Esophagus (tissue), 2 donors: ENCODE data around the gene CALB2. TPM values are rescaled to one million over a fixed set of nuclear protein-coding genes. Genes with fewer than 3 reads are reported as not detected.

Source experiments
- H3K27ac ChIP-seq, 2 donors: one replicate each; pipeline ENCODE4 v1.5.1; 2013; ENCODE audit warnings: low read depth in 2 of 2, mild to moderate bottlenecking in 2 of 2, inconsistent platforms in 1 of 2, low read length in 1 of 2, moderate library complexity in 1 of 2
- H3K27me3 ChIP-seq, 2 donors: one replicate each; pipeline ENCODE4 v1.6.1; 2013; ENCODE audit warnings: low read length in 2 of 2, control low read depth in 1 of 2, mild to moderate bottlenecking in 1 of 2; ENCODE audit not compliant: insufficient read depth in 2 of 2, control insufficient read depth in 1 of 2
- H3K36me3 ChIP-seq, 2 donors: one replicate each; pipeline ENCODE4 v1.6.1; 2013; ENCODE audit warnings: low read length in 1 of 2; ENCODE audit not compliant: control insufficient read depth in 2 of 2, insufficient read depth in 2 of 2
- H3K4me1 ChIP-seq, 2 donors: one replicate each; pipeline ENCODE4 v1.6.1; 2013; ENCODE audit warnings: low read length in 1 of 2; ENCODE audit not compliant: control insufficient read depth in 2 of 2, insufficient read depth in 2 of 2
- H3K4me3 ChIP-seq, 2 donors: one replicate each; pipeline ENCODE4 v1.5.1; 2013; ENCODE audit warnings: low read length in 2 of 2, mild to moderate bottlenecking in 2 of 2, low read depth in 1 of 2, moderate library complexity in 1 of 2
- H3K9me3 ChIP-seq, 2 donors: one replicate each; pipeline ENCODE4 v1.6.1; 2013; ENCODE audit warnings: mild to moderate bottlenecking in 2 of 2, low read depth in 1 of 2, low read length in 1 of 2, moderate library complexity in 1 of 2; ENCODE audit not compliant: control insufficient read depth in 2 of 2, insufficient read depth in 1 of 2
- WGBS, 2 donors: extraction: QIAGEN DNeasy Blood & Tissue Kit; methylation state at CpG; one replicate each; pipeline ENCODE4 v1.1.7; 2013; 5-methylcytosine and 5-hydroxymethylcytosine counted together
- polyA plus RNA-seq, 2 donors: library from polyadenylated mRNA; stranded (reverse); fragments of 200-250 nt; gene quantifications; one replicate each; pipeline ENCODE4 v1.2.3, GENCODE V29; 2013
- donor health status: healthy with polysubstance abuse.
- donor health status: Bipolar disorder and iron deficiency.

Gene CALB2
- polyA plus RNA-seq, 2 donors, result 2.2 to 6.3 TPM

DNA sequence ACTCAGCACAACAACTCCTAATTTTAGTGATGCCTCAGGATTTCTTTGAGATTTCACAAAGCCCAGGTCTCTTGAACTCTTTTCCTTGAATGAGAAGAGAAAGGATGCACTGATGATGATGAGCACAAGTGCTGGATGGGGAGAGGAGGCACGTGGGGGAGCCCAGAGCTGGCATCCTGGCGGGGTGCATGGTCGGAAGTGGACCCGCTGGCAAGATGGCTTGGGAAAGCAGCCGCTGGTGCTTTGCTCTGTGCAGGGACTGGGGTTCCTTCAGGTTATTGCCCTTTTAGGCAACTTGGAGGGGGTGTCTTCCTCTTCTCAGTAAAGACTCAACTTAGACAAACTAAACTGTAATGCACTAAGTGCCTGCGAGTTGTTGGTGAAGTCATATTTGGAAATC lies 22.3 kb downstream of the CALB2 start:
- Histone ChIP-seq H3K9me3 (peaks cover 0 to 4% of the 10 kb centered on the region in 2 donors), H3K27me3 (no peaks in the 10 kb centered on the region), H3K4me1 (peaks cover 0 to 4% of the 10 kb centered on the region in 2 donors), H3K27ac (no peak overlapping the region), H3K4me3 (no peak overlapping the region), H3K36me3 (no peaks in the 10 kb centered on the region)
- WGBS, 2 donors, result 58 to 74% methylated on average over 6 of the region's 6 CpGs

DNA sequence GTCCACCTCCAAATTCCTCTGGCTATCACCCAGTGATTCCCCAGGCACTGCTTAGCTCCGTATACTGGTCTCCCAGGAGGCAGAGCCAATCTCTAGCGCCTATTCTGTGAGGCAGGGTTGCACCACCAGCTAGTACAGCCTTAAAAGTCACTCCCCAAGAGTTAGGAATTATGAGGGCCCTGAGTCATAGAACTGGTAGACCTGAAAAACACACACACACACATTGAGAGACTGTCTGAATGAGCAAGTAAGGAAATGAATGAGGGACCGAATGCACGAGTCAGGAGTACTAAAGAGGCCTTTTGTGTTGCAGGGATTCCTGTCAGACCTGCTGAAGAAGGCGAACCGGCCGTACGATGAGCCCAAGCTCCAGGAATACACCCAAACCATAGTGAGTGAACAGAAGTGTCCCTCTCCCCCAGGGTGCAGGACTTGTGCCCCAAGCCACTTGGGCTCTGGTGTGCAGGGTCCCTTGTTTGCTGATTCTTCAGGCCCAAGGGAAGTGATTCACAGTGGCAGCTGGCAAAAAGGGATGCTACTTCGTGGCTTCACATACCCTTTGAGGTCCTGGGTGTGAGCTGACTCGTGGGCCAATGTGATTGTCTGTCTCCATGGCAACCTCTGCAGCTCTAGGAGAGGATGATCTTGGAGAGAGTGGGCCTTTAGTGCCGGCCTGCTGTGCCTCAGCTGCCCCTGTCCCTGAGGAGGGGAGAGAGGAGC lies 24.7 kb downstream of the CALB2 start:
- WGBS, 2 donors, result 47 to 59% methylated on average over 10 to 11 of the region's 11 CpGs
- no peaks in the 10 kb centered on the region for H3K36me3 ChIP-seq
- H3K27ac ChIP-seq, result peak overlapping the region; percentile 57 to 90
- no peaks in the 10 kb centered on the region for H3K9me3 ChIP-seq
- H3K4me1 ChIP-seq, result peaks cover 2 to 4% of the 10 kb centered on the region in 2 donors
- H3K27me3 ChIP-seq, result no peaks in the 10 kb centered on the region
- no peak overlapping the region for H3K4me3 ChIP-seq

DNA sequence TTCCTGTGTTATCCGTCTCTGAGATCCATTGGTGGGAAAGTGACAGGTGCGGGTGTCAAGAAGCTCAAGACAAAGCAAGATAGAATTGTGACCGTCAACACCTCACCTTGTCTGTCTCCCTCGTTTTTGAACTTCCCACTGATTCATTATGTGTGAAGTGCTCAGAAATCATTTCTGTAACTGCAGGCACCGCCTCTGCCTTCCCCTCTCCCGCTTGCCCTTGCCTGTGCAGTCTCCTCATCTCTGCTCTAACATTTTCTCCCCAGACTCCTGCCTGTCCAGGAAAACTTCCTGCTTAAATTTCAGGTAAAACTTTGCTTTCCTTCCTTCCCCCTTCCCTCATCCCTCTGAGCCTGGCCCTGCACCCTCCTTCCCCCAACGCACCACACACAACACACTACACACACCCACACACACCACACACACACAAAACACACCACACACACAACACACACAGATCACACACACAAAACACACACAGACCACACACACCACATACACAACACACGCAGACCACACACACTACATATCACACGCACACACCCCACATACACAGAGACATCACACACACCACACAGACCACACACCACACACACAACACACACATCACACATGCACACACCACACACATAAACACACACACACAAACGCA lies 25.7 kb downstream of the CALB2 start:
- no peaks in the 10 kb centered on the region for H3K27me3 ChIP-seq
- WGBS, 2 donors, result 54 to 62% methylated on average over 10 of the region's 10 CpGs
- no peaks in the 10 kb centered on the region for H3K36me3 ChIP-seq
- H3K4me1 ChIP-seq, result peaks cover 2 to 4% of the 10 kb centered on the region in 2 donors
- H3K27ac ChIP-seq, result peak overlapping the region in 1 of 2 donors; percentile 90
- H3K4me3 ChIP-seq, result no peak overlapping the region
- H3K9me3 ChIP-seq, result no peaks in the 10 kb centered on the region

DNA sequence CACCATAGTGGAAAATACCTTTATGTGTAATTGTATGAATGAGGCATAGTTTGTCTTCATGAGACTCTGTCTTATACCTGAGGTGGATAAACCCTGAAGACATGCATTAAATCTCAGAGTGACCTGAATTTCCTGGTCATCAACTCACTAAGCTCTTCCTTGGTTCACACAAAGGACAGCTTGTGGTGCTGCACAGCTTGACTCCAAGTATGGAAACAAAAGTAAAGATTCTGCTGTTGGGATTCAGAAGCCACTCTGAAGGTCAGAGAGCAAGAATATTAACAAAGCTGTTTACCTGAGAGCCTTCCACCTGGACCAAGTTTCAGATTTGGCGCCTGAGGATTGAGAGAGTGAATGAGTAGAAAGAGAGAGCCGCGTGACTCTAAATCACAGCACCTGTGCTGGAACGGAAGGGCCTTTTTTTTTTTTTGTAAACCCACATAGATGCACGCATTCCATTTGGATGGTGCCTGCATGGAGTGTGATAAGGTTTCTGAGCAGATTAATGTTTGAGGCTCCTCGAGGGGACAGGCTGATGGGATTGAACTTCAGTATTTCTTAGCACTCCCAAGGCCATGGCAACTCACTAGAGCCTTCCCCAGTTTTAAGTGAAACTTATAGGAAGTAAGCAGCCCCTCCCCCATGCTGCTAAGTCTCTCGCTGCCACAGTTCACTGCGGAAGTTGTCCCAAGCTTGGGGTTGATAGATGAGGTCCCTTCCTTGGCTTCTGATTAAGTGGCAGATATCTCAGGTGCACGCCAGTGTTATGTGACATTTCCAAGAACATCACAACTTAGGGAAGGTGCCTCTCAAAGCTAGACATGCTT lies 28.7 kb downstream of the CALB2 start:
- Histone ChIP-seq H3K4me3 (no peak overlapping the region), H3K36me3 (no peaks in the 10 kb centered on the region), H3K27me3 (no peaks in the 10 kb centered on the region), H3K27ac (peak overlapping the region; percentile 32 to 35), H3K4me1 (peaks cover 2 to 7% of the 10 kb centered on the region in 2 donors), H3K9me3 (no peaks in the 10 kb centered on the region)
- 23 to 24% methylated on average over 9 of the region's 9 CpGs for WGBS, 2 donors

DNA sequence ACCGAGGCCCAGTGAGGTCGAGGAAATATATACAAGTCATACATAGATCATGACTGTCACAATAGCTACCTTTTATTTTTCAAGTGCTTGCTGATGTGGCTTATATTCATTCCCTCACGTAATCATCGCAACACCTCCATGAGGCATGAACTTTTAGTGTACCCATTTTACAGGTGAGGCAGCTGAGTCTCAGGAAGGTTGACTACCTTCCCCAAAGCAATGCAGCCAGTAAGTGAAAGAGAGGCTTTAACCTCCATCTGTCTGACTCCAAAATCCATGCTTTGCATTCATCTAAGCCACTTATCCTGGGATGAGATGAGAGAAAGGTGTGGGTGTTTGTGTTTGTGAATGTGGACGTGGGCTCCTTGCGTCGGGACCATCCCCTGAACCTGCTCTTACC lies 30.8 kb downstream of the CALB2 start:
- Histone ChIP-seq H3K9me3 (no peaks in the 10 kb centered on the region), H3K4me3 (no peak overlapping the region), H3K27me3 (no peaks in the 10 kb centered on the region), H3K36me3 (no peaks in the 10 kb centered on the region), H3K27ac (no peak overlapping the region), H3K4me1 (peaks cover 2 to 5% of the 10 kb centered on the region in 2 donors)
- 65 to 77% methylated on average over 7 of the region's 7 CpGs for WGBS, 2 donors

DNA sequence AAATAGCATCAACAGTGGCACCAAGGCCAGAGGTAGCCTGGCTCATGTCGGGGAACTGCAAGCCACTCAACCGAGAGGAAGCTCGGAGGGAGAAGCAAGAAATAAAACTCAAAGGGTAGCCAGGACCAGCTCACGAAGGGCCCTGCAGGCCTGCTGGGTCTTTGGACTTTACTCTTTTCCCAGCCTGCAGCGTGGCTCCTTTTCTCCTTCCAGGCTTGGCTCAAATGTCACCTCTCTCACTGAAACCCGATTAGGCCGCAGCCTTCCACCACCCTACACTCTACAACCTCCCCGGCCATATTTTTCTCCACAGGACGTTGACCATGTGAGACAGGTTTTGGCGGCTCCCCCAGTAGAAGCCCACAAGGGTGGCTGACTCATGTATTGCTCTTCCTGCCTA lies 38.1 kb downstream of the CALB2 start:
- 63 to 70% methylated on average over 10 of the region's 10 CpGs for WGBS, 2 donors

DNA sequence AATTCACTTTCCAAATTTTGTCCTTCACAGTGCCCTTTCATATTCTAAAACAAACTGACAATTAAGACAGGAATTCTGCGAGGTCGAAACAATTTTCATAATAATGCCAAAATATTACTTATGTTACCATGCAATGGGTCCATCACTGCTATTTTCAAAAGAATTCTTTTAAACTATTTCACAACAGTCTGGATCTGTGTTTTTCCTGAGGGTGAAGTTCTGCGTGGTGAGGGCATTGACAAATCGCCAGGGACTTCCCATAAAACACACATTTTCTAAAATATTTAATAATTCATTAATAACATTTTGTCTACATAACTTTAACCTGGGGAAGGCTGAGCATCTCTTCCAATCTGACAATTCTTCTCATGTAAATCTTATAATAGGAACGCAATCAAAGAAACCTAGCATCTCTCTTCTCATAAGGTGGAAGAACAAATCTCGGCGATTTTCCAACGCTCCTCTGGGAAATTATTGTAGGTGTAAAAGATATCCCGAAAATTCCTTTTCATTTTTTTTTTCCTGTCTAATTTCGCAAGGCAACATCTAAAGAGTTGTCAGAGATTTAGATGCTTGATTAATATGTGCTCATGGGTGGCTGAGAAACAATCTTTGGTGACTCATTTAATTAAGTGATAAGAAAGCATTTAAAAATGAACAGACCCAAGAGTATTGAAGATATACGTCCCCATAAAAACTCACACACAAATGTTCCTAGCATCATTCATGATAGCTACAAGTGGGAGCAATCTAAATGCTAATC lies 41.5 kb downstream of the CALB2 start:
- Histone ChIP-seq H3K27me3 (no peaks in the 10 kb centered on the region), H3K4me3 (no peak overlapping the region), H3K4me1 (no peaks in the 10 kb centered on the region), H3K36me3 (no peaks in the 10 kb centered on the region), H3K27ac (no peak overlapping the region), H3K9me3 (peaks cover 6 to 7% of the 10 kb centered on the region in 2 donors)
- WGBS, 2 donors, result 60 to 80% methylated on average over 11 of the region's 11 CpGs

More for the DNA sequence above, 38.1 kb downstream of the CALB2 start:
- no peak overlapping the region for H3K27ac ChIP-seq
- H3K9me3 ChIP-seq, result no peaks in the 10 kb centered on the region
- no peaks in the 10 kb centered on the region for H3K27me3 ChIP-seq
- no peak overlapping the region for H3K4me3 ChIP-seq
- no peaks in the 10 kb centered on the region for H3K36me3 ChIP-seq
- H3K4me1 ChIP-seq, result no peaks in the 10 kb centered on the region

DNA sequence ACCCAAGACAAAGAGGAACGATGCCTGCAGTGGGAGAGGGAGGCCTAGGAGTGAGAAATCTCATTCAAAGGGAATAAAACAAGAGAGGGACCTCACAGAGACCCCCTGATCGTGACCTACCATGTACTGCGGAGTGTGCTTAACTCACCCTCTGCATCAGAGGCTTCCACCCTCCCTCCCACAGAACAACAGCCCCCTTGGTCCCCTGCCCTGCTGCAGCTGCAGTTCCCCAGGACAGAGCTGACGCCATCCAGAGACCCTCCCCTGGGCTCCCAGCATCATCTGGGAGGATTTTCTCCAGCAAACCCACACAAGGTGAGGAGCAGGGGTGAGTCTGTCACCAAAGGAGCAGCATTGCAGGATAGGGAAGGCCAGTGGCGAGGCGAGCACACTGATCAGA lies 43.5 kb downstream of the CALB2 start:
- 71 to 75% methylated on average over 6 of the region's 6 CpGs for WGBS, 2 donors
- Histone ChIP-seq H3K9me3 (peaks cover 9% of the 10 kb centered on the region in 2 donors), H3K4me1 (no peaks in the 10 kb centered on the region), H3K4me3 (no peak overlapping the region), H3K36me3 (no peaks in the 10 kb centered on the region), H3K27me3 (no peaks in the 10 kb centered on the region), H3K27ac (no peak overlapping the region)

DNA sequence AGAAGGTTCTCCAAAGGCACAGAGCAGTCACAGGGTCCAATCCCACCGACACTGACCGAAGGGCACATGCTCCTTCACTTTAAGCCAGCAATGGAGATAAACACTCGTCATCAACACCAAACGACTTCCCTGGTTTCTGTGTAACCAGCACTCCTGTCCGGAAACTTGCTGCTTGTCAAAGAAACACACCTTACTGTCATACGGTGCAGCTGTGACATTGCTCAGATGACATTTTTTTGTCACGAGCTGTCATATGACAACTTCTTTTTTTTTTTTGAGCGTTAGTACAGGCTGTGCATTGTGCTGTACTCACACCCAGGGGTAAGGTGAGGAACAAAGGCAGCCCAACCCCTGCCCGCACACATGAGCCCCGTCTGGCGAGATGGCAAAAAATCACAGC lies 44.2 kb downstream of the CALB2 start:
- Histone ChIP-seq H3K36me3 (no peaks in the 10 kb centered on the region), H3K9me3 (peaks cover 9% of the 10 kb centered on the region in 2 donors), H3K4me1 (no peaks in the 10 kb centered on the region), H3K27me3 (no peaks in the 10 kb centered on the region), H3K4me3 (no peak overlapping the region), H3K27ac (no peak overlapping the region)
- 72 to 76% methylated on average over 11 of the region's 11 CpGs for WGBS, 2 donors
